Parathyroid adenoma (tissue), 2 donors: ENCODE data around the gene TBC1D23.

Experiments used
- H2AFZ ChIP-seq: fragments of 300-600 bp; sonication (generic); one replicate; pipeline ENCODE4 v1.7.0; 2017; ENCODE audit warnings: antibody characterized with exemption, mild to moderate bottlenecking
- H3K27ac ChIP-seq: fragments of 300-600 bp; sonication (generic); one replicate; pipeline ENCODE4 v1.7.0; 2017
- H3K27me3 ChIP-seq: fragments of 300-600 bp; sonication (generic); one replicate; pipeline ENCODE4 v1.7.0; 2017; ENCODE audit warnings: low read length; ENCODE audit not compliant: control insufficient read depth, insufficient read depth
- H3K36me3 ChIP-seq: fragments of 300-600 bp; sonication (generic); one replicate; pipeline ENCODE4 v1.7.0; 2017; ENCODE audit warnings: low read length; ENCODE audit not compliant: control insufficient read depth, insufficient read depth
- H3K4me1 ChIP-seq: fragments of 300-600 bp; sonication (generic); one replicate; pipeline ENCODE4 v1.7.0; 2017; ENCODE audit warnings: control low read depth
- H3K4me2 ChIP-seq: fragments of 300-600 bp; sonication (generic); one replicate; pipeline ENCODE4 v1.7.0; 2017; ENCODE audit warnings: low read length
- H3K4me3 ChIP-seq: fragments of 300-600 bp; sonication (generic); one replicate; pipeline ENCODE4 v1.7.0; 2017; ENCODE audit warnings: low read depth, low read length
- H3K79me2 ChIP-seq: fragments of 300-600 bp; sonication (generic); one replicate; pipeline ENCODE4 v1.7.0; 2017; ENCODE audit warnings: control low read depth
- H3K9ac ChIP-seq: fragments of 300-600 bp; sonication (generic); one replicate; pipeline ENCODE4 v1.7.0; 2017; ENCODE audit warnings: mild to moderate bottlenecking
- H3K9me3 ChIP-seq: fragments of 300-600 bp; sonication (generic); one replicate; pipeline ENCODE4 v1.7.0; 2017; ENCODE audit warnings: low read length; ENCODE audit not compliant: control insufficient read depth
- CTCF ChIP-seq: fragments of 300-600 bp; sonication (generic); IDR thresholded peaks from one replicate; pipeline ENCODE4 v1.7.0; 2017; ENCODE audit warnings: antibody characterized with exemption, mild to moderate bottlenecking
- donor health status: primary hyperparathyroidism.

The TBC1D23 gene

GRCh38 chr3:100278910-100279309 is 18.1 kb downstream of the TBC1D23 start:
- Histone ChIP-seq H3K36me3 (no peaks in the 10 kb centered on the region), H2AFZ (no peak overlapping the region), H3K9me3 (no peaks in the 10 kb centered on the region), H3K4me1 (no peaks in the 10 kb centered on the region), H3K4me2 (no peak overlapping the region), H3K79me2 (peaks cover 9% of the 10 kb centered on the region), H3K9ac (no peak overlapping the region), H3K27me3 (no peaks in the 10 kb centered on the region), H3K27ac (no peak overlapping the region), H3K4me3 (no peak overlapping the region)
- TF ChIP-seq CTCF = no peak

DNA sequence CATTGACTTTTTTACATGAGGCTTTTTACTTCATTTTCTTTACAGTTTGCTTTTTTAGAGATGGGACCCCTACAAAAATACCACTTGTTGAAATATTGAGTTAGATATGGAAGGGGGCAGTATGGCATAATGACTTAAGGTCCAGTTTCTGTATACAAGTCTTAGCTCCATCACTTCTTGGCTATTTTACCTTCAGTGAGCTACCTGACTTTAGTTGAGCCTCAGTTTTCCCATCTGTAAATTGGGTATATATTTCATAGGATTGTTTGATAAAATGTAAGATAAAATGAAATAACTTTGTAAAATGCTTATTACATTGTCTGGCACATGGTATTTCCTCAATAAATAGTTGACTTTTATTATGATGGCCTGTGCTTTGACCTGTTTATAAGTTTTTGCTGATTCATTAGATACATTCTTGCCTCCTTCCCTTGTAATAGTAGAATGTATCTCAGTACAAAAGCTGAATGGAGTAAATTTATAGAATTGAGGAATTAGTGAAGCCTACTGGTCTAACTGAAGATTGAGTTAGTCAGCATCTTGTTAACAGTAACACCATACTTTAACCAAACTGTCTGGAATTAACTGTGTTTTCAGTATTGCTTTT is 27.6 kb downstream of the TBC1D23 start:
- Histone ChIP-seq H3K4me2 (no peak overlapping the region), H3K27ac (no peak overlapping the region), H2AFZ (no peak overlapping the region), H3K36me3 (no peaks in the 10 kb centered on the region), H3K9ac (no peak overlapping the region), H3K9me3 (no peaks in the 10 kb centered on the region), H3K4me3 (no peak overlapping the region), H3K79me2 (no peaks in the 10 kb centered on the region), H3K27me3 (no peaks in the 10 kb centered on the region), H3K4me1 (no peaks in the 10 kb centered on the region)
- TF ChIP-seq CTCF = no peak

- no peak for TF ChIP-seq CTCF
- no peak overlapping the region for H3K9ac ChIP-seq
- no peaks in the 10 kb centered on the region for H3K9me3 ChIP-seq
- no peak overlapping the region for H2AFZ ChIP-seq
- H3K4me3 ChIP-seq = no peak overlapping the region
- no peaks in the 10 kb centered on the region for H3K27me3 ChIP-seq
- H3K4me1 ChIP-seq = no peaks in the 10 kb centered on the region
- H3K4me2 ChIP-seq = no peak overlapping the region
- no peak overlapping the region for H3K27ac ChIP-seq
- H3K79me2 ChIP-seq = no peaks in the 10 kb centered on the region
- no peaks in the 10 kb centered on the region for H3K36me3 ChIP-seq
These were observed 28.5 kb downstream of the TBC1D23 start for GRCh38 chr3:100289339-100289738.

DNA sequence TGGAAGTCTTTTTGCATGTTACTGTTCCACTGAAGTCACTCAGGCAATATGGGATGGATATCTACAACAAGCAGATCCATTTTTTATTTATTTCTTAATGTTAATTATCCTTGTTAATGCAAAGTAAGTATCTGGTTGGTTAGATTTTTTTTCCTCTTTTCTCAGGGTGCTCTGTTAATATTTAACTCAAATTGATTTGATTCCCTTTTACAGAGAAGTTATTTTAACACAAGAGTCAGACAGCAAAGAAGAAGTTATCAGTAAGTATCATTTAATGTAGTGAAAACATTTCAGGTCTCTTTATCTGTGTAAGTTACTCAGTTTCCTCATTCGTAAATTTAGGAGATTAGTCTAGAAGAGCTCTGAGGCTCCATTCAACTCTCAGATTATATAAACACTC is 34.3 kb downstream of the TBC1D23 start:
- no peaks in the 10 kb centered on the region for H3K36me3 ChIP-seq
- no peaks in the 10 kb centered on the region for H3K79me2 ChIP-seq
- no peaks in the 10 kb centered on the region for H3K9me3 ChIP-seq
- TF ChIP-seq CTCF = no peak
- H3K4me3 ChIP-seq = no peak overlapping the region
- no peaks in the 10 kb centered on the region for H3K27me3 ChIP-seq
- H3K4me2 ChIP-seq = no peak overlapping the region
- no peak overlapping the region for H3K9ac ChIP-seq
- H2AFZ ChIP-seq = no peak overlapping the region
- no peak overlapping the region for H3K27ac ChIP-seq
- H3K4me1 ChIP-seq = no peaks in the 10 kb centered on the region

GRCh38 chr3:100297784-100298183 is 37.0 kb downstream of the TBC1D23 start:
- Histone ChIP-seq H3K4me2 (no peak overlapping the region), H3K4me3 (no peak overlapping the region), H2AFZ (no peak overlapping the region), H3K27ac (no peak overlapping the region), H3K79me2 (no peaks in the 10 kb centered on the region), H3K9me3 (no peaks in the 10 kb centered on the region), H3K36me3 (no peaks in the 10 kb centered on the region), H3K4me1 (no peaks in the 10 kb centered on the region), H3K9ac (no peak overlapping the region), H3K27me3 (no peaks in the 10 kb centered on the region)
- no peak for TF ChIP-seq CTCF
